Choroid plexus epithelial cell (primary cell): ENCODE measurements around the gene APLP2.
A peak's percentile ranks its signal among the peaks of the same experiment; 100 is the strongest.

Experiments
- DNase-seq: peaks from one replicate; pipeline ENCODE4 v3.0.0-alpha.2; 2010; ENCODE audit warnings: low read depth
- H3K4me3 ChIP-seq: 2 replicates; pipeline ENCODE4 v1.5.1; 2011; ENCODE audit warnings: low read depth, mild to moderate bottlenecking, control low read depth, low read length, moderate library complexity
- TF ChIP-seq, protein P1 (sequence below): conservative IDR thresholded peaks from 2 replicates; pipeline ENCODE4 v1.5.1; 2011; ENCODE audit warnings: low read depth, mild to moderate bottlenecking, control low read depth, inconsistent platforms, low read length, moderate library complexity

The APLP2 gene

DNA sequence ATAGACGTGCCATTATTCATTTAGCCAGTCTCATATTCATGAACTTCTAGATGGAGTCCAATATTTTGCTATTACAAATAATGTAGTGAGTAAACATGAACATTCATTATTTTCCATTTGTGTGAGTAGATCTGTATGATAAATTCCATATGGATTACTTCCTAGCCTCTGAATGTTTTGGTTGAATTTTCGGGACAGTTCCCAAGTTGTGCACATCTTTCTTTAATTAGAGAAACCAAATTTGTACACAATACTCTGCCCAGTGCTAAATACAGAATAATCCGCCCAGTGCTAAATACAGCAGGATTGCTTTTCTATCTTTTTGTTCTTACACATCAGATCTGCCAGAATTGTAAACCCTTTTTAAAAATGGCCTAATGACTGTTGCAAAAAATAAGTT is 17.1 kb upstream of the APLP2 start:
- TF ChIP-seq, protein P1, sequence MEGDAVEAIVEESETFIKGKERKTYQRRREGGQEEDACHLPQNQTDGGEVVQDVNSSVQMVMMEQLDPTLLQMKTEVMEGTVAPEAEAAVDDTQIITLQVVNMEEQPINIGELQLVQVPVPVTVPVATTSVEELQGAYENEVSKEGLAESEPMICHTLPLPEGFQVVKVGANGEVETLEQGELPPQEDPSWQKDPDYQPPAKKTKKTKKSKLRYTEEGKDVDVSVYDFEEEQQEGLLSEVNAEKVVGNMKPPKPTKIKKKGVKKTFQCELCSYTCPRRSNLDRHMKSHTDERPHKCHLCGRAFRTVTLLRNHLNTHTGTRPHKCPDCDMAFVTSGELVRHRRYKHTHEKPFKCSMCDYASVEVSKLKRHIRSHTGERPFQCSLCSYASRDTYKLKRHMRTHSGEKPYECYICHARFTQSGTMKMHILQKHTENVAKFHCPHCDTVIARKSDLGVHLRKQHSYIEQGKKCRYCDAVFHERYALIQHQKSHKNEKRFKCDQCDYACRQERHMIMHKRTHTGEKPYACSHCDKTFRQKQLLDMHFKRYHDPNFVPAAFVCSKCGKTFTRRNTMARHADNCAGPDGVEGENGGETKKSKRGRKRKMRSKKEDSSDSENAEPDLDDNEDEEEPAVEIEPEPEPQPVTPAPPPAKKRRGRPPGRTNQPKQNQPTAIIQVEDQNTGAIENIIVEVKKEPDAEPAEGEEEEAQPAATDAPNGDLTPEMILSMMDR = no peak
- no peak for DNase-seq
- H3K4me3 ChIP-seq = no peak overlapping the region

DNA sequence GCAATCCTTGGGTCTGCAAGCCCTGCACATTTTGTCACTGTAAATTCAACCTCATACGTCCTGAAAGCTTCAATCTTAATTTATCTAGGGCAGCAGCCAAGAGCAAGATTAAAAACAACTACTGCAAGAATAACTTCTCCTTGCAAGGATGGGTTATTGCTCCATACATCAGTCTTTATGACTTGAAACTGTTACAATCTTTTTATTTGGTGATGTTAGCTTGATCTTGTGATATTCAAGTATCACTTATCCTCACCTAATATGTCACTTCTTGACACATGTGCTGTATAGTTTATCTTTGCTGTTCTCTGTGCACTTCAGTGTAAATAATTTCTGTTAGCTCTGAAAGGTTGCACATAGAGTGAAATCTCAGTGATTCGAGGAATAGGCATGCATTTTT is 14.7 kb upstream of the APLP2 start:
- DNase-seq = peak; percentile 18
- H3K4me3 ChIP-seq = no peak overlapping the region

DNA sequence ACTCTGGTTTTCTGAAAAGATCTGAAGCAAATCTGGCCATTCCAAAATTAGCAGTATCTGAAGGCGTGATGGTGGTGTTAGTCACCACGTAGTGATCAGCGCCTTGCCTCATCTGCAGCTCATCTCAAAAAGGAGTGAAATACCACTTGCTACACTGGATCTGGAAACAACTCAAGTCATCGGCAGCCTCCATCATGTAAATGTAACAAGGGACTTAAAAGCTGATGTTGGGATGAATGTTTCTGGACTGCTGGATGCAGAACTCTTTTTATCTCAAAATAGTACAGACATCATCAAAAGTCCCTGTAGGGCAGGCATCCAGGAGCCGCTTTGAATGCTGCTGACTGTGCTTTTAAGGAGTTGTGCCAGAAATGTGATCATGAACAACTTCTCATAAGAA is 14.1 kb upstream of the APLP2 start:
- H3K4me3 ChIP-seq = no peak overlapping the region
- TF ChIP-seq, protein P1 = no peak
- DNase-seq = peak; percentile 47

More for the DNA sequence above, 14.7 kb upstream of the APLP2 start:
- TF ChIP-seq, protein P1 = no peak

DNA sequence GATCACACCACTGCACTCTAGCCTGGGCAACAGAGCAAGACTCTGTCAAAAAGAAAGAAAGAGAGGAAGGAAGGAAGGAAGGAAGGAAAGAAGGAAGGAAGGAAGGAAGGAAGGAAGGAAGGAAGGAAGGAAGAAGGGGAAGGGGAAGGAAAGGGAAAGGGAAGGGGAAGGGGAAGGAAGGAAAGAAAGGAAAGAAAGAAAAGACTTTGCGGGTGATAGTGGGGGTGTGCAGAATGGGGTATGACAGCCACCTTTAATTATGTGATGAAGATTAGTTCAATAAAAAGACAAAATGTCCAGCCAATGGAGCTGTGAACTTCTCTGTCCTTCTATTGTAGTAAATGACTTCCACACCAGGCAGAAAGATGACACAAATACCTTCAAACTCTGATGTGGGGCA is 8.7 kb upstream of the APLP2 start:
- no peak overlapping the region for H3K4me3 ChIP-seq
- TF ChIP-seq, protein P1 = no peak
- DNase-seq = no peak

DNA sequence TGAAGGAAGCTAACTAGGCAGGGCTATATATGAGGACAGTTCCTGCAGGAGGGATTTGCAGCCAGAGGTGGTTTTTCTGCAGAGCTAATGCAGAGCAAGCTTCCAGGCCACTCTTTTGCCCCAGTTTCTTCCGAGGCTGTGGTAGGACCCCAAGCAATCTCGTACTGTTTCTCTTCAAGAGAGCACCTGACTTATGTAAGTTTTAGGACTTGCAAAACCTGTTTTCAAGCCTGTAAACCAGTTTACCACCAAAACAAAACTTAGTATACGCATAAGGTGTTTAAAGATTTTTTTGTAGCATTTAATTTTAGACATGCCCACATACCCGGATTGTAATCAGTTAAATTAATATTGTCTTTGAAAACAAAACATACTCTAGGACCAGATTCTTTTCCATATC is 7.7 kb upstream of the APLP2 start:
- no peak for DNase-seq
- no peak overlapping the region for H3K4me3 ChIP-seq
- TF ChIP-seq, protein P1 = no peak

DNA sequence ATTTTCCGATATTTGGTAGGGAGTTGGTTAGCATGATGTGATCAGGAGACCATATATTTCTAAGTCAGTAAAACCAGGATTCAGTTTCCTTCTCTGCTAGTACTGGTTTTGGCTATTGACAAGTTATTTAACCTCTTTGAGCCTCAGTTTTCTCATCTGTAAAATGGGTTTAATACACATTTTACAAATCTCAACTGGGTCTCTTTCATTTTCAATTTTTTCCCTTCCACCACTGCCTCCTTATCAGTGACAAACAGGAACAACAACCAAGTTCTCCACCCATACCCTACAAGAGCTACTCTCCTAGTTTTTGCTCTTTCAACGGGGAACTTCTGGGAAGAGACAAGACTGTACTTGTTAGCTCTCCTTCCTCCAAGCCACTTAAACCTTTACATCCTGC is 6.2 kb upstream of the APLP2 start:
- no peak overlapping the region for H3K4me3 ChIP-seq
- TF ChIP-seq, protein P1 = no peak
- DNase-seq = no peak

DNA sequence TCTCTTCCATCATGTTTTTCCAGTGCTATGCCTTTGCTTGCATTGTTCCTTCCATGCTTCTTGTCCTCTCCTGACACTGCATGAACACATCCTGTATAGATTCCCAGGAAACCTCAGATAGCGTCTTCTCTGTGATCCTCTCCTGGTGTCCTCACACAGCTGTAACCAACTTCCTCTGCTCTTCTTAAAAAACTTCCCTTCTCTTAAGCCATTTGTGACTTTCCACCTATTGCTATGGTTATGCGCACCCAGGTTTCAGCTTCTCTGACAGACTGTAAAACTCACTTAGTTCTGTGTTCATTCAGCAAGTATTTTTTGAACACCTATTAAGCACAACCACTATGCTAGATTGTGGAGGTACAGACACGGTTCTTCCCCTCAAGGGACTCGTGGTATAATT is 5.1 kb upstream of the APLP2 start:
- DNase-seq = no peak
- H3K4me3 ChIP-seq = no peak overlapping the region
- TF ChIP-seq, protein P1 = no peak
